HFFc6 (cell line): ENCODE data around the gene RNASE12. TPM values are rescaled to one million over a fixed set of nuclear protein-coding genes. Genes with fewer than 3 reads are reported as not detected.

ENCODE experiments used
- DNase-seq: peaks from one replicate; pipeline ENCODE4 v3.0.0-alpha.2; 2018
- H3K27ac Mint-ChIP-seq: 2 replicates; pipeline ENCODE4 v1.8.0; 2020; ENCODE audit warnings: mild to moderate bottlenecking, mixed read lengths
- H3K27me3 Mint-ChIP-seq: 2 replicates; pipeline ENCODE4 v1.8.0; 2021; ENCODE audit warnings: mild to moderate bottlenecking, moderate library complexity, mixed read lengths; ENCODE audit not compliant: insufficient read depth
- H3K36me3 Mint-ChIP-seq: 2 replicates; pipeline ENCODE4 v1.8.0; 2021; ENCODE audit warnings: low read depth, mixed read lengths
- H3K4me1 Mint-ChIP-seq: 2 replicates; pipeline ENCODE4 v1.8.0; 2020; ENCODE audit warnings: low read depth, mixed read lengths
- H3K4me3 Mint-ChIP-seq: 2 replicates; pipeline ENCODE4 v1.8.0; 2020; ENCODE audit warnings: mild to moderate bottlenecking, moderate library complexity, mixed read lengths
- H3K9me3 Mint-ChIP-seq: 2 replicates; pipeline ENCODE4 v1.8.0; 2020; ENCODE audit warnings: mild to moderate bottlenecking, mixed read lengths
- CTCF ChIP-seq: fragments of 200-600 bp; sonication (generic); IDR thresholded peaks from 2 replicates; pipeline ENCODE4 v1.5.0; 2021; ENCODE audit warnings: antibody characterized with exemption, mild to moderate bottlenecking
- total RNA-seq, 6 experiments: library from RNA; stranded (reverse); fragmentation: NEBNext Ultra II Directional; extraction: Animal tissue kit (Norgen Biotek cat#: 25700); gene quantifications; 2 replicates in 1 of 6; 3 replicates in 5 of 6; pipeline ENCODE4 v1.2.3, GENCODE V29; 2021

RNASE12 gene
- total RNA-seq, 6 experiments from 2014 or later, result not detected

GRCh38 chr14:20630340-20631022 lies 39.3 kb upstream of the RNASE12 start:
- H3K9me3 Mint-ChIP-seq, result no peaks in the 10 kb centered on the region
- H3K4me1 Mint-ChIP-seq, result peaks cover 61% of the 10 kb centered on the region
- no peak for TF ChIP-seq CTCF
- H3K27me3 Mint-ChIP-seq, result peaks cover 10% of the 10 kb centered on the region
- H3K36me3 Mint-ChIP-seq, result no peaks in the 10 kb centered on the region
- H3K4me3 Mint-ChIP-seq, result peak overlapping the region; percentile 85
- peak; percentile 71 for DNase-seq
- H3K27ac Mint-ChIP-seq, result peak overlapping the region; percentile 29

GRCh38 chr14:20628063-20628854 lies 37.1 kb upstream of the RNASE12 start:
- H3K4me1 Mint-ChIP-seq, result peaks cover 73% of the 10 kb centered on the region
- no peak overlapping the region for H3K27ac Mint-ChIP-seq
- no peak overlapping the region for H3K4me3 Mint-ChIP-seq
- no peak for TF ChIP-seq CTCF
- H3K9me3 Mint-ChIP-seq, result no peaks in the 10 kb centered on the region; the same call in 1 of the 2 replicates
- DNase-seq, result no peak
- H3K27me3 Mint-ChIP-seq, result peaks cover 18% of the 10 kb centered on the region
- H3K36me3 Mint-ChIP-seq, result no peaks in the 10 kb centered on the region

GRCh38 chr14:20627346-20628027 lies 36.3 kb upstream of the RNASE12 start:
- Mint-ChIP-seq H3K4me3 (no peak overlapping the region; the same call in 1 of the 2 replicates), H3K4me1 (peaks cover 65% of the 10 kb centered on the region)

GRCh38 chr14:20626274-20626673 lies 35.1 kb upstream of the RNASE12 start:
- peak overlapping the region; percentile 86 for H3K4me3 Mint-ChIP-seq
- no peaks in the 10 kb centered on the region for H3K36me3 Mint-ChIP-seq
- peaks cover 27% of the 10 kb centered on the region for H3K27me3 Mint-ChIP-seq
- no peaks in the 10 kb centered on the region; the same call in 1 of the 2 replicates for H3K9me3 Mint-ChIP-seq
- peaks cover 57% of the 10 kb centered on the region for H3K4me1 Mint-ChIP-seq
- no peak for TF ChIP-seq CTCF
- no peak for DNase-seq
- no peak overlapping the region for H3K27ac Mint-ChIP-seq

More at GRCh38 chr14:20627346-20628027, 36.3 kb upstream of the RNASE12 start:
- no peak overlapping the region for H3K27ac Mint-ChIP-seq
- no peaks in the 10 kb centered on the region; the same call in 1 of the 2 replicates for H3K9me3 Mint-ChIP-seq
- TF ChIP-seq CTCF, result no peak
- no peaks in the 10 kb centered on the region for H3K36me3 Mint-ChIP-seq
- no peak for DNase-seq
- H3K27me3 Mint-ChIP-seq, result peaks cover 19% of the 10 kb centered on the region

GRCh38 chr14:20624495-20625070 lies 33.4 kb upstream of the RNASE12 start:
- no peak for DNase-seq
- peaks cover 27% of the 10 kb centered on the region for H3K27me3 Mint-ChIP-seq
- H3K36me3 Mint-ChIP-seq, result no peaks in the 10 kb centered on the region

More at GRCh38 chr14:20624495-20625070, 33.4 kb upstream of the RNASE12 start:
- Mint-ChIP-seq H3K4me3 (peak overlapping the region; percentile 86), H3K9me3 (no peaks in the 10 kb centered on the region; the same call in 1 of the 2 replicates), H3K27ac (peak overlapping the region; percentile 75; the same call in 1 of the 2 replicates), H3K4me1 (peaks cover 45% of the 10 kb centered on the region)
- no peak for TF ChIP-seq CTCF
